Breast epithelium (tissue), 3 donors: ENCODE data around the gene NXT1.

ENCODE experiments used
- POLR2A ChIP-seq: fragments of 450-650 bp; IDR thresholded peaks from one replicate; pipeline ENCODE4 v1.6.1; 2016; ENCODE audit warnings: antibody characterized with exemption, mild to moderate bottlenecking, moderate library complexity
- TF ChIP-seq, protein P1 (sequence below), 3 donors: fragments of 450-650 bp; IDR thresholded peaks; one replicate each; pipeline ENCODE4 v1.5.1; 2016 to 2017; ENCODE audit warnings: antibody characterized with exemption in 3 of 3, mild to moderate bottlenecking in 3 of 3, moderate library complexity in 3 of 3

GRCh38 chr20:23358923-23359593, 8.5 kb downstream of the NXT1 start:
- TF ChIP-seq, protein P1, sequence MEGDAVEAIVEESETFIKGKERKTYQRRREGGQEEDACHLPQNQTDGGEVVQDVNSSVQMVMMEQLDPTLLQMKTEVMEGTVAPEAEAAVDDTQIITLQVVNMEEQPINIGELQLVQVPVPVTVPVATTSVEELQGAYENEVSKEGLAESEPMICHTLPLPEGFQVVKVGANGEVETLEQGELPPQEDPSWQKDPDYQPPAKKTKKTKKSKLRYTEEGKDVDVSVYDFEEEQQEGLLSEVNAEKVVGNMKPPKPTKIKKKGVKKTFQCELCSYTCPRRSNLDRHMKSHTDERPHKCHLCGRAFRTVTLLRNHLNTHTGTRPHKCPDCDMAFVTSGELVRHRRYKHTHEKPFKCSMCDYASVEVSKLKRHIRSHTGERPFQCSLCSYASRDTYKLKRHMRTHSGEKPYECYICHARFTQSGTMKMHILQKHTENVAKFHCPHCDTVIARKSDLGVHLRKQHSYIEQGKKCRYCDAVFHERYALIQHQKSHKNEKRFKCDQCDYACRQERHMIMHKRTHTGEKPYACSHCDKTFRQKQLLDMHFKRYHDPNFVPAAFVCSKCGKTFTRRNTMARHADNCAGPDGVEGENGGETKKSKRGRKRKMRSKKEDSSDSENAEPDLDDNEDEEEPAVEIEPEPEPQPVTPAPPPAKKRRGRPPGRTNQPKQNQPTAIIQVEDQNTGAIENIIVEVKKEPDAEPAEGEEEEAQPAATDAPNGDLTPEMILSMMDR (IDR thresholded peaks at IDR 0.05), result no peak
- no peak for TF ChIP-seq POLR2A
